ENCODE data around the gene PLCB4.

PLCB4 gene

DNA sequence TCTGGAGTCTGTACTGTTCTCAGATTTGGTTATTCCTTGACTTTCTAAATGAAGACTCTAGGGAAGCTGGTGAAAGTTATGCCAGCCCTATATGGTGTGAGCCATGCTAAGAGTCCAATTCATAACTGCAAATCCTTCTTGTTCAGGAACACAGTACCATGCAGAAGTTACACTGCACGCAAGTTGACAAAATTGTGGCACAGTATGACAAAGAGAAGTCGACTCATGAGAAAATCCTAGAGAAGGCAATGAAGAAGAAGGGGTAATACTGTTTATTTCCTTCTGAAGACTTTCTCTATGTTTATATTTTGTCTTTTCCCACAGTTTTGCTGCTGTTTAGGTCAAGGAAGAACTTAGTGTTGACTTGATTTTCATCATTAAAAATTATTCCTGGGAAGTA, 384.3 kb downstream of the PLCB4 start:
- no peak for DNase-seq (ENCODE audit: low read depth)

- no peak for DNase-seq (ENCODE audit: low read depth)
These were observed 385.9 kb downstream of the PLCB4 start for GRCh38 chr20:9454791-9455190.

DNA sequence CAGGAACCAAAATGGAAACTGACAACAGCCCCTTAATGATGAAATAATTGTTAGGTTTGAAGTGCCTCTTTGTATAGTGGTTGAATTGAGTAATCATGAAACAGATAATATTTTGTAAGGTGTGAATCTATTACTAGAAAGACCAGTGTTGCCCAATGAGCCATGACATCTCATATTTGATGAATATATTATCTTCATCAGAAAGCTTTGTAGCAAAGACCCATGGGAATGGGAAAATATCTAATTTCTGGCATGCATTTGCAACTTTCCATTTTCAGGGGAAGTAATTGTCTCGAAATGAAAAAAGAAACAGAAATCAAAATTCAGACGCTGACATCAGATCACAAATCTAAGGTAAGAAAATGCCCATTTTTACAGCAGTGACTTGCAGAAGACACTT, 388.2 kb downstream of the PLCB4 start:
- DNase-seq (ENCODE audit: low read depth) = no peak

- no peak for DNase-seq (ENCODE audit: low read depth)
These were observed 389.4 kb downstream of the PLCB4 start for GRCh38 chr20:9458138-9458796.

- DNase-seq (ENCODE audit: low read depth) = no peak
These were observed 391.6 kb downstream of the PLCB4 start for GRCh38 chr20:9460518-9460917.

DNA sequence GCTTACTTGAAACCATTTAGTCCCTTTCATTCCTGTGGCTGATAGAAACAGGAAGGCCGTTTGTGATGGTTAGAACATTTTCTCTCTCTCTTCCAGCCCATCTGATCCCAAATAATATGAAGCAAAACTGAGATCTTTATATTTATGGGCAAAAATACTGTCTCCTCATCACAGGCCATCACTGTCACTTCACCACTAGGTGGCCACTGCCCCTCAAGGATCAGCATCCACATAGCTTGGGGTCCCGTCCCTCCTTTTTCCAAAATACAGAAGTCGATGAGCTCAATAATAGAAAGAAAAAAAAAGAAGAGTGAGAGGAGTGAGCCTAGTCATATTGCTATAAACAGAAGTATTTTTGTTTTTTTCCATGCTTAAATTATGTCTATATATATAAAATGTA, 399.1 kb downstream of the PLCB4 start:
- no peak for DNase-seq (ENCODE audit: low read depth)

- DNase-seq (ENCODE audit: low read depth) = no peak
These were observed 406.0 kb downstream of the PLCB4 start for GRCh38 chr20:9474835-9475415.

GRCh38 chr20:9475456-9475855, 406.6 kb downstream of the PLCB4 start:
- no peak for DNase-seq (ENCODE audit: low read depth)

DNA sequence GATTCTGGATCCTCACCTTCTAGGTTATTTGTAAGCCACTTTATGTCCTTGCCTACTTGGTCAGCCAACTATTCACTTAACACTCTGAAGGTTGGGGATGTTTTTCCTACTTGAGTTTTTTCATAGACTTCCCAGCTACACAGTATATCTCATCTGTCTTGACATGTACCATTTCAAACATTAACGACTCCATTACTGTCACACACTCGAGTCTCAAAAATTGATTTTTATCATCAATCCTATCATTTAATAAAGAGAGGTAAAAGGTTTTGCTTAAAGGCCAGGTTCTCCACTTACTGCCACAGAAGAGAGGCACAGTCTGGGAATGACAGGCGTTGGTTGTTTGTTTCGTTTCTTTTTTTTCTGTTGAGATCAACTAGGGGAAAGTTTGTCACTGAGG, 407.3 kb downstream of the PLCB4 start:
- no peak for DNase-seq (ENCODE audit: low read depth)

DNA sequence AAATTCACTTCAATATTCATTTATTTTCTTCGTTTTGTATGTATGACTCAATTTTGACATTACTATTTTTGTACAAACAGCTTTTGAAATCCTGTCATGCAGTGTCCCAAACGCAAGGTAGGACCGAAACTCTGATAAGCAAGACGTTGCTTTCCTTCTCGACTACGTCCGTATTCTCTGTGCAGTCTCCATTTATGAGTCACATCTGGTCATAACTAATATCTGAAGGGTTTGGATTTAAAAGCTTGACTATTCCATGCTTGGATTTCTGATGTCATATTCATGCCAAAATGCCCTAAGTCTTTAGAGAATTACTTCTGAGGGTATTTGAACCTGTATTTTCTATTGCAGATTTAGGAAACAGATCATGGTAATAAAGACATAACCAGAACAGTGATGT, 407.8 kb downstream of the PLCB4 start:
- no peak for DNase-seq (ENCODE audit: low read depth)

GRCh38 chr20:9478771-9479170, 409.9 kb downstream of the PLCB4 start:
- no peak for DNase-seq (ENCODE audit: low read depth)

- DNase-seq (ENCODE audit: low read depth) = no peak
These were observed 411.2 kb downstream of the PLCB4 start for GRCh38 chr20:9480066-9480465.

GRCh38 chr20:9482180-9482579, 413.3 kb downstream of the PLCB4 start:
- no peak for DNase-seq (ENCODE audit: low read depth)

- no peak for DNase-seq (ENCODE audit: low read depth)
These were observed 414.2 kb downstream of the PLCB4 start for GRCh38 chr20:9483131-9483530.

DNA sequence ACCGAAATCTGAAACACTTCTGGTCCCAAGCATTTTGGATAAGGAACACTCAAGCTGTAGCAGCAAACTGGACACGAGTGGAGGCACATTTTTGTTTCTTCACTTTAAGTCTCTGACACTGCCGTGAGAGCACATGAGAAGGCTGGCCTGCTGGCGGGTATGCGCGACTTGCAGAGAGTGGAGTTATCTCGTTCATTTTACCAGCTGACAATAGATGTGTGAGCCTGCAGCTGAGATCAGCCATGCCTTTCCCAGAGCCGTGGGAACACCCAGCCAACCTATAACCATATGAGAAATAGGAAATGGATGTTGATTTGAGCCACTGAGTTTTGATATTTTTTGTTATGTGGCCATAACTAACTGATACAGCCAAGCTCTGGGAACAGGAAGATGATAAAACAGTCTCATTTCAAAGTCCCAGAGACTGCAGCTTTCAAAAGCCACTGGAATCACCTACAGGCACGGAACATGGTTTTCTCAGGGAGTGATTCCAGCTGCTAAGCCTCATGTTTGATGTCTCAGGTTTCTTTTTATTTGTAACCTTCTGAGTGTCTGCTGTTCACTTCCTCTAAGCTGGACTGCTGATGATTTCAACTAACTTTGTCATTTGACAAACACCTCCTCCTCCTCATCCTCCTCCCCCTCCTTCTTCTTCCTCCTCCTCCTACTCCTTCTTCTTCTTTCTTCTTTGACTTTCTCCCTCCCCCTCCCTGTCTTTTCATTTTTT, 416.9 kb downstream of the PLCB4 start:
- no peak for DNase-seq (ENCODE audit: low read depth)

- DNase-seq (ENCODE audit: low read depth) = no peak
These were observed 418.3 kb downstream of the PLCB4 start for GRCh38 chr20:9487231-9487630.

DNA sequence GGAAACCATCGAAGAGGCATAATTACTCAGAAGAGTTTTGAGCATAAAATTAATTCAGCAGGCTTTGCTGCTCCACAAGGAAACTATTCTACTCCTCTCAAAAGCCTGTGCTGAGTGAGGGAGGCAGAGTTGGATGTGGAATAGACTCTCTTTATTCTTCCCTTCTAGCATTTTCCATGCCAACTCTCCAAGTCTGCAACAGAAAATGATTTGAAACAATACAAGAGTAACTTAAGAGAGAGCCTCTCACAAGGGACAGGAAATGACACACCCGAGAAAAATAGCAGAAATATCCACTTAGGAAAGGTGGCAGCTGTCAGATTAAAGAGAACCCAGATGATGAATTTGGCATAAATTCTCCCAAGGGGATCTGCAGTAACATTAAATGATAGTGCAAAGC, 419.2 kb downstream of the PLCB4 start:
- DNase-seq (ENCODE audit: low read depth) = no peak

DNA sequence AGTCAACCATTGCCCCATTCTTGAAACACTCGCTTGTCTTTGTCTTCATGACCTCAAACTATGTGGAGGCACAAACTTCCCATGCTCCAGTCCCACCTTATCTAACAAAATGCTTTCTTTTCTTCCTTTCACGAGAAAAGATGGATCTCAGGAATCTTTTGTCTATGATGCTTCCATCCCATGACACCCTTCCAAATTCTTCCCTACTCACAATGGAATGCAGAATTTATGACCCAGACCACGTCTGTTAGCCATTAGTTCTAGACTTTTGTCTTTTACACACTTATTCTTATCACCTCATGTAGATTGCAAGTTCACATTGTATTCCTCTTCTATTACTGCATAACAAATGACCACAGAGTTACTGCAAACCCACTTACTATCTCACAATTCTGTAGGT, 421.3 kb downstream of the PLCB4 start:
- DNase-seq (ENCODE audit: low read depth) = no peak

- no peak for DNase-seq (ENCODE audit: low read depth)
These were observed 421.7 kb downstream of the PLCB4 start for GRCh38 chr20:9490631-9491030.

DNA sequence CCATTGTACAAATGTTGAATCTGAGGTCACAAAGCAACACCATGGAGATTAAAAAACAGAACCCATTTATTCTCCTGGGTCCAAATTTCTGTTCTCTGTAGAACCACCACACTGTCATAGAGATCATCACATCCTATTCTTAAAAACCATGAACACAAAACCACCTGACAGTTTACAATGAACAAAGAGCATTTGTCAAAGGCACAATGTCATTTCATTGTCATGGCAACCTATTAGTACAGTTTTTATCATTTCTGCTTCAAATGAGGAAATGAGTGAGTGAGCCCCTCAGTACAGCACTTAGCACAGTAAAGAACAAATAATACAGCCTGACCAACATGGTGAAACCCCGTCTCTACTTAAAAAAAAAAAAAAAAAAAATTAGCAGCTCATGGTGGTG, 422.4 kb downstream of the PLCB4 start:
- DNase-seq (ENCODE audit: low read depth) = no peak

DNA sequence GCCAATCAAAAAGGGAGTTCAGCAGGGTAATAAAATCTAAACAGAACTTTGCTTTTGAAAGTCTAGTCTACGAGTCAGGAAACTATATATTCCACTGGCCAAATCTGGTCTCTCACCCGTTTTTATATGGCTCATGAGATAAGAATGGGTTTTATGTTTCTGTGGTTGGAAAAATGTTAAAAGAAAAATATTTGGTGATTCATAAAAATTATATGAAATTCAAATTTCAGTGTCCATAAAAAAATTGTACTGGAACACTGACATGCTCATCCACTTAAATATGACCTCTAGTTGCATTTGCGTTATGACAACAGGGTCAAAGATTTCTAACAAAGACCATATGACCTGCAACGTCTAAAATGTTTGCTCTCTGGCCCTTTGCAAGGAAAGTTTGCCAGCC, 423.2 kb downstream of the PLCB4 start:
- DNase-seq (ENCODE audit: low read depth) = no peak

DNA sequence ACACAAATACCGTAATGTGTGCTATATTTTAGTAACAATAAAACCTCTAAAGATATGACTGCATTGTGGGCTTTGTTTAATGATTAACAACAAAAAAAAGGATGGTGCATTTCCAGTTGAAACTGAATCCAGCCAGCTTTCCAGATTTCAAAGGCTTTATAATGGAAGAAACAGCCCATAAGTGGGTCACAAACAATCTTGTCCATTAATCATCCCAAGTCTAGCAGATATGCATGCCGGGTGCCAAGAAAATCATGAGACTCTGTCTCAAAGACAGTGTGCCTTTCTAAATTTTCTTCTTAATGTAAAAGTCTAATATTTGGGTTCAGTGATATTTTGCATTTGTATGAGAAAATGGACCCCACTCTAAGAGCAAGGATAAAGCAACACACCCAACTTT, 424.9 kb downstream of the PLCB4 start:
- no peak for DNase-seq (ENCODE audit: low read depth)

DNA sequence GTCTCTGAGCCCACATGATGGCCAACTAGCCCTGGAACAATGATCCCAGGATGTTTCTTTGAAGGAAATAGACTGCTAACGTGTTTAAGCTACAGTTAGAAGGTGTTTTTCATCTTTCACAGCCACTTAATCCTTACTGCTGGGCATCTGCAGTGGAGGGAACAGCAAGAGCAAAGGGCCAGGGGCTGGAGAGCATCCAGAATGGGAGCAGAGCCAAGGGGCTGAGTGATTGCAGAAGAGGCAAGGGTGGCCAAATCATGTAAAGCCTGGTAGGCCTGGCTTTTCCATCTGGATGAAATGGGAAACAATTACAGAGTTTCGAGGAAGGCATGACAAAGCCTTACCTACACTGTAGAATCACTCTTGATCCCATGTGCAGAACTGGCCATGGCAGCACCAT, 426.8 kb downstream of the PLCB4 start:
- no peak for DNase-seq (ENCODE audit: low read depth)

- no peak for DNase-seq (ENCODE audit: low read depth)
These were observed 427.3 kb downstream of the PLCB4 start for GRCh38 chr20:9496155-9496554.

All from stimulated activated CD8-positive, alpha-beta memory T cell treated with anti-CD3 and anti-CD28 coated beads, Interleukin-12 subunit alpha, Interleukin-12 subunit beta, amount 100 ng/mL, for 1 hour (primary cell).